ENCODE data around the gene WDCP.

GRCh38 chr2:24009367-24009679 is 37.9 kb downstream of the WDCP start:
- no peak for TF ChIP-seq REST (IDR thresholded peaks at IDR 0.05; ENCODE audit: insufficient read depth in 1 of 2, low read depth in 2 of 2, low read length in 2 of 2)
- TF ChIP-seq POLR2AphosphoS5 (IDR thresholded peaks at IDR 0.05; ENCODE audit: low read depth, low read length): no peak
- TF ChIP-seq SIN3A (IDR thresholded peaks at IDR 0.05; ENCODE audit: borderline replicate concordance, insufficient read depth, low read length): no peak

All from PFSK-1 (cell line).